H7 (cell line): Measurements from ENCODE around the gene COP1. TPM values are rescaled to one million over a fixed set of nuclear protein-coding genes. Genes with fewer than 3 reads are reported as not detected.
A peak's percentile ranks its signal among the peaks of the same experiment; 100 is the strongest.

Experiments used
- DNase-seq: peaks from one replicate; pipeline ENCODE4 v3.0.0; 2012
- H3K27me3 ChIP-seq: 2 replicates; pipeline ENCODE4 v1.6.0; 2011; ENCODE audit warnings: mild to moderate bottlenecking, low read length; ENCODE audit not compliant: control insufficient read depth, insufficient read depth
- H3K36me3 ChIP-seq: replicated peaks from 2 replicates; pipeline ENCODE4 v1.5.1; 2011; ENCODE audit warnings: low read length; ENCODE audit not compliant: control insufficient read depth, insufficient read depth
- H3K4me3 ChIP-seq: 2 replicates; pipeline ENCODE4 v1.5.1; 2011; ENCODE audit warnings: low read depth, mild to moderate bottlenecking, control low read depth, low read length, moderate library complexity; ENCODE audit not compliant: insufficient read depth
- total RNA-seq: library from RNA; depleted of rRNA; stranded (reverse); fragments of >200 nt; shearing (Covaris generic); gene quantifications from 2 replicates; pipeline ENCODE4 v1.2.3, GENCODE V29; 2014

The COP1 gene
- total RNA-seq, 1 experiment from 2014 or later = 61.9 TPM

GRCh38 chr1:175963740-175964139 lies 243.3 kb downstream of the COP1 start:
- Histone ChIP-seq H3K36me3 (no peaks in the 10 kb centered on the region), H3K27me3 (no peaks in the 10 kb centered on the region), H3K4me3 (no peak overlapping the region)
- DNase-seq = no peak

DNA sequence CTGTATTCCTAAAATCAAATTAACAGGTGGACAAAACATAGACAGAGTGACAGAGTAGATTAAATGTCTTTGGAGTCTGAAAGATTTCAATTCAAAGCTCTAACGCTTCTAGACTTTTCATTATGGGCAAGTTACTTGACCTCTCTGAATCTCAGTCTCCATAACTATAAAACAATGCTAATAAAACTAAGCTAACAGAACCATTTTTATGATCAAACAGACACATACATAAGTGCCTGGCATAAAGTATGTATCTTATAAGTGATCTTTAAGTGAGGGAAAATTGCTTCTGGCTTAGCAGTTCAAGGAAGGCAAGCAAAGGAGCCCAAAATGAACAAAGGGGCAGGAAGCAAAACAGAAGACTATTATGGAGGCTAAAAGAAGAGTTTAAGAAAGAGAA lies 246.9 kb downstream of the COP1 start:
- no peaks in the 10 kb centered on the region for H3K36me3 ChIP-seq
- no peak for DNase-seq
- H3K27me3 ChIP-seq = no peaks in the 10 kb centered on the region
- H3K4me3 ChIP-seq = no peak overlapping the region

GRCh38 chr1:175951627-175952026 lies 255.5 kb downstream of the COP1 start:
- no peak for DNase-seq
- H3K36me3 ChIP-seq = no peaks in the 10 kb centered on the region
- H3K4me3 ChIP-seq = no peak overlapping the region
- no peaks in the 10 kb centered on the region for H3K27me3 ChIP-seq

DNA sequence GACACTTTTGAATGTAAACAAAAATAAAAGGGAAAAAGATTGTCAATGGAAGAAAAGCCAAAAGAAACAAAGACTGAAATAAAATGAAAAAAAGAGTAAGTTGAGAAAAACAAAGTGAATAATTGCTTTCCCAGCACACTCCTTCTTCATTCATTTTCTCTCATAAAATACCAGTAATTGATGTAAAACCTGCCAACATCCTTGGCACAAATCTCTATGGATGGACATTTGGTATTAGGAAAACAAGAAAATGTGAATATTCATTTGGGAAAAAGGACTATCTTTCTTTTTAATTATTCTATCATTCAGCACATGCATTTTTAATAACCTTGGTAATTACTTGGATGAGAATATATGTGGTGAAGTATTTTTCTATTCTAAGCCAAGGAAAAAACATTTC lies 259.3 kb downstream of the COP1 start:
- no peak for DNase-seq
- Histone ChIP-seq H3K36me3 (no peaks in the 10 kb centered on the region), H3K4me3 (no peak overlapping the region), H3K27me3 (no peaks in the 10 kb centered on the region)

DNA sequence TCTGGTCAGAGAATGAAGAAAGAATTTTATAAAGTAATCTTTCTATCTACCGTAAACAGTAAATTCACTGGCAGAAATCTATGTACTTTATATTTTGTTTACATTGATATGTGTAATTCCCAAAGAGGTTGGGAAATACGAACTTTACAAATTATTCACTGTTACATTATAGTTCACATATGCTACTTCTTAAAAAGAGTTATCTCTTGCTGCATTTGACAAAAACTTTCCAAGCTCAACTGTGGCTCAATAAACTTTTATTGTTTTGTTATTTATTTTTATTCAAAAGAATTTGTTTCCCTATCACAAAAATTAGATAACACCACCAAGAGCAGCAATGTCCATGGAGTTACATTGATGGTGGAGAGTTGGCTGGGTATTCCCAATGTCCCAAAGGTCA lies 262.5 kb downstream of the COP1 start:
- no peak overlapping the region for H3K4me3 ChIP-seq
- H3K27me3 ChIP-seq = no peaks in the 10 kb centered on the region
- no peaks in the 10 kb centered on the region for H3K36me3 ChIP-seq
- no peak for DNase-seq

GRCh38 chr1:175941164-175941563 lies 265.9 kb downstream of the COP1 start:
- no peaks in the 10 kb centered on the region for H3K27me3 ChIP-seq
- H3K36me3 ChIP-seq = no peaks in the 10 kb centered on the region
- DNase-seq = no peak
- H3K4me3 ChIP-seq = no peak overlapping the region

DNA sequence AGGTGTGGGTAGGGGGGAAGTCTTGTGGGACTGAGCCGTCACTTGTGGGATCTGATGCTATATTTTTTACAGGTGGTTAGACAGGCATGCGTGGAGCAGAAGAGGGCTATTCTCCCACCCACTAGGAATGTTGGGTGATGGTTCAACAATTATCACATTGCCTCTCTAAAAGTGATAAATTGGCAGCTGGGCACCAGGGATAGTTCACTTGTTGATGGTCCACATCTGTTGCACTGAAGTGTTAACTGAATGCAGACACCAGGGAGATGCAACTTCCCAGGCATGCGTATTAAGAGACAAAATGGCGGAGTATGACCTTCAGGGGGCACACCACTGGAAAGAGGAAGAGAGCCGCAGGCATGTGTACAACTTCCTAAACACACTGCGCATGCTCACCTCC lies 270.4 kb downstream of the COP1 start:
- DNase-seq = no peak
- Histone ChIP-seq H3K4me3 (no peak overlapping the region), H3K27me3 (no peaks in the 10 kb centered on the region), H3K36me3 (no peaks in the 10 kb centered on the region)

GRCh38 chr1:175935566-175936115 lies 271.4 kb downstream of the COP1 start:
- no peaks in the 10 kb centered on the region for H3K36me3 ChIP-seq
- DNase-seq = no peak
- no peak overlapping the region for H3K4me3 ChIP-seq
- H3K27me3 ChIP-seq = no peaks in the 10 kb centered on the region

DNA sequence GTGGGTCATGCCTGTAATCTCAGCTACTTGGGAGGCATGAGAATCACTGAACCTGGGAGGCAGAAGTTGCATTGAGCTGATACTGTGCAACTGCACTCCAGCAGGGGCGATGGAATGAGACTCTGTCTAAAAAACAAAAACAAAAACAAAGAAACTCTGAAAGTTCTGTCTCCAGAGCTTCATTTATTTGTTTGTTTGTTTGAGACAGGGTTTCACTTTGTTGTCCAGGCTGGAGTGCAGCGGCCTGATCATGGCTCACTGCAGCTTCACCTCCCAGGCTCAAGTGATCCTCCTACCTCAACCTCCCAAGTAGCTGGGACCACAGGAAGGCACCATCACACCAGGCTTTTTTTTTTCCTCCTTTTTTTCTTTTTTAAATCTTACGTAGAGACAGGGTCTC lies 271.9 kb downstream of the COP1 start:
- Histone ChIP-seq H3K27me3 (no peaks in the 10 kb centered on the region), H3K4me3 (no peak overlapping the region), H3K36me3 (no peaks in the 10 kb centered on the region)
- DNase-seq = no peak

DNA sequence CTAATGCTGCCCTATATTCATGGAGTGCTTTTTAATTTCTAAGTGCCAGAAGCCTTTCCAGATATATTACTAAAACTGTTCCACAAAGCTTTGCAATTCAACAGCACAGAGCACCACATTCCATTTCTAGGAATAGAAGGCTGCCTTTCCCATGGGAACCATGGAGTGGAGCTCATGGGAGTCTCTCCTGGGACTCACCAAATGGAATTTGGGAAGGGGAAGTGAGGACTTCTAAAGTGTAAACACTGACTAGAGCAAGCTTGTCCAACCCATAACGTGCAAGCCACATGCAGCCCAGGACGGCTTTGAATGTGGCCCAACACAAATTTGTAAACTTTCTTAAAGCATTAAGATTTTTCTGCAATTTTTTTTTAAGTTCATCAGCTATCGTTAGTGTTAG lies 273.3 kb downstream of the COP1 start:
- no peak overlapping the region for H3K4me3 ChIP-seq
- H3K27me3 ChIP-seq = no peaks in the 10 kb centered on the region
- no peaks in the 10 kb centered on the region for H3K36me3 ChIP-seq
- peak; percentile 13 for DNase-seq

- Histone ChIP-seq H3K4me3 (no peak overlapping the region), H3K27me3 (peaks cover 4% of the 10 kb centered on the region), H3K36me3 (no peaks in the 10 kb centered on the region)
- DNase-seq = no peak
Observed at GRCh38 chr1:175927944-175928343, 279.1 kb downstream of the COP1 start.

DNA sequence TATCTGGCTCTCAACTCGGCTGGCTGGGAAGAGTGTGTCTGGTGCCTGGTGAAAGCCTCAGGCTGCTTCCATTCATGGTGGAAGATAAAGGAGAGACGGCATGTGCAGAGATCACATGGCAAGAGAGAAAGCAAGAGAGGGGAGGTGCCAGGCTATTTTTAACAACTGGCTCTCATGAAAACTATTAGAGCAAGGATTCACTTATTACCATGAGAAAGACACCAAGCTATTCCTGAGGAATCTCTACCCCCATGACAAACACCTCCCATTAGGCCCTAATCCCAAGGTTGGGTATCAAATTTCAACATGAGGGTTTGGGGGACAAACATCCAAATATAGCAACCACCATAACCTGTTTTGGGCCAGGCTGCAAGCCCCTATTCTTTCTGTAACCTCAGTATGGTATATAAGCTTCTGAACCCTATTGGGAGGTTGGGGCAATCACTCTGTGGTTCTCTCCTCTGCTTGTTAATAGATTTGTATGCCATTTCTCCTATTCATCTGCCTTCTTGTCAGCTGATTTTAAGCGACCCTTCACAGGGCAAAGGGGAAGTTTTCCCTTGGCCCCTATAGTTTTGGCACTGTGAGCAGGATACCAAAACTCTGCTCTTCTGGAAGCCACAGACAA lies 284.7 kb downstream of the COP1 start:
- Histone ChIP-seq H3K36me3 (no peaks in the 10 kb centered on the region), H3K27me3 (peaks cover 39% of the 10 kb centered on the region), H3K4me3 (no peak overlapping the region)
- no peak for DNase-seq

- Histone ChIP-seq H3K27me3 (peaks cover 57% of the 10 kb centered on the region), H3K36me3 (no peaks in the 10 kb centered on the region), H3K4me3 (no peak overlapping the region)
- no peak for DNase-seq
Observed at GRCh38 chr1:175920381-175920780, 286.7 kb downstream of the COP1 start.

GRCh38 chr1:175919001-175919400 lies 288.1 kb downstream of the COP1 start:
- Histone ChIP-seq H3K27me3 (peaks cover 69% of the 10 kb centered on the region), H3K4me3 (no peak overlapping the region), H3K36me3 (no peaks in the 10 kb centered on the region)
- DNase-seq = no peak

GRCh38 chr1:175918364-175918801 lies 288.7 kb downstream of the COP1 start:
- Histone ChIP-seq H3K27me3 (peaks cover 75% of the 10 kb centered on the region), H3K4me3 (no peak overlapping the region)

DNA sequence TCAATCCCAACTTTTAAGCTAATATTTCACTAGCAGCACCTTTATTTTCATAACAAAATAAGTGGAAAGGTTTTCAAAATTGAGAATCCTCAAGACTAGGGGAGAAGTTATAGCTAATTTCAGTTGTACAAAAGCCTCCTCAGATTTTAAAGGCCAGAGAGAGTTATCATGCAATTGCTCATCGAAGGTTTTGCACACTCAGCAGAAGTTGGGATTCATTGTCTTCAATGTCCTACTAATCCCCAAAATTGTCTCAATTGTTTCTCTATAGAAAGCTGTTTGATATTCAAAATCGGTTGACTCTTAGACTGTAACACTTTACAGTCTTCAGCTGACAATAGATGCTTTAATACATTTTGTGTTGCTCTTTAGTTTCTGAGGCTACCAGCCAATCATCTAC lies 293.0 kb downstream of the COP1 start:
- no peak for DNase-seq
- Histone ChIP-seq H3K36me3 (no peaks in the 10 kb centered on the region), H3K27me3 (peaks cover 83% of the 10 kb centered on the region), H3K4me3 (no peak overlapping the region)

More at GRCh38 chr1:175918364-175918801, 288.7 kb downstream of the COP1 start:
- no peaks in the 10 kb centered on the region for H3K36me3 ChIP-seq
- DNase-seq = no peak
